ENCODE measurements around the gene KCNK3. TPM values are rescaled to one million over a fixed set of nuclear protein-coding genes. Genes with fewer than 3 reads are reported as not detected.

Gene KCNK3
- total RNA-seq, 1 experiment from 2014 or later, result 0.09 TPM

DNA sequence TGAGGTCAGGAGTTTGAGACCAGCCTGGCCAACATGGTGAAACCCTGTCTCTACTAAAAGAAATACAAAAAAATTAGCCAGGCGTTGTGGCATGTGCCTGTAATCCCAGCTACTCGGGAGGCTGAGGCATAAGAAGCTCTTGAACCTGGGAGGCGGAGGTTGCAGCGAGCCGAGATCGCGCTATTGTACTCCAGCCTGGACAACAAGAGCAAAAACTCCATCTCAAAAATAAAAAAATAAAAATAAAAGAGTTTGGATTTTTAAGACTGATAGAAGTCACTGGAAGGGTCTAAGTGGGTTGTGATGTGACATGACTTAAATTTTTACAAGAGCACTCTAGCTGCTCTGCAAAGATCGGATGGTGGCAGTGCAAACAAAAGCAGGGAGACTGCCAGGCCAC lies 15.9 kb downstream of the KCNK3 start:
- Mint-ChIP-seq H3K36me3 (ENCODE audit: insufficient read depth in 1 of 3, low read depth in 3 of 3) (no peaks in the 10 kb centered on the region), H3K4me1 (peaks cover 4 to 26% of the 10 kb centered on the region in 2 experiments), H3K27me3 (ENCODE audit: low read depth) (peaks cover 20% of the 10 kb centered on the region), H3K9me3 (no peaks in the 10 kb centered on the region), H3K27ac (no peak overlapping the region), H3K4me3 (no peak overlapping the region)
- Histone ChIP-seq H3K79me1 (ENCODE audit: insufficient read depth, low read depth, low read length, poor library complexity, severe bottlenecking) (no peaks in the 10 kb centered on the region), H2BK12ac (ENCODE audit: insufficient read length, low read depth, low read length) (no peak overlapping the region), H3K4me1 (ENCODE audit: insufficient read depth, low read length) (no peaks in the 10 kb centered on the region), H3K56ac (ENCODE audit: insufficient read length, low read depth, low read length) (no peak overlapping the region), H3K14ac (ENCODE audit: insufficient read depth, low read length) (no peak overlapping the region), H2BK20ac (ENCODE audit: low read depth, low read length, poor library complexity, severe bottlenecking) (no peak overlapping the region), H2AFZ (ENCODE audit: low read length) (no peak overlapping the region), H3K23me2 (ENCODE audit: insufficient read length, low read depth, low read length, poor library complexity, severe bottlenecking) (no peaks in the 10 kb centered on the region), H4K20me1 (ENCODE audit: control insufficient read depth, insufficient read depth, insufficient read length) (no peaks in the 10 kb centered on the region), H2BK15ac (ENCODE audit: low read depth, low read length) (no peak overlapping the region), H4K8ac (replicated peaks; ENCODE audit: insufficient read length, low read depth, low read length) (no peak overlapping the region), H4K91ac (ENCODE audit: insufficient read length, low read depth, low read length) (no peak overlapping the region), H2BK5ac (ENCODE audit: insufficient read length, low read length) (no peak overlapping the region), H3K79me2 (ENCODE audit: insufficient read depth, low read length) (no peaks in the 10 kb centered on the region), H3K27me3 (ENCODE audit: insufficient read depth, low read length) (no peaks in the 10 kb centered on the region), H3K9me3 (ENCODE audit: control insufficient read depth, low read depth, low read length) (no peaks in the 10 kb centered on the region), H3K27ac (ENCODE audit: insufficient read length, low read depth, low read length) (no peak overlapping the region), H3K23ac (ENCODE audit: insufficient read length, low read depth, low read length) (no peak overlapping the region), H3K18ac (ENCODE audit: insufficient read length, low read depth, low read length) (no peak overlapping the region), H3K4ac (ENCODE audit: low read depth, low read length) (no peak overlapping the region), H2AK5ac (ENCODE audit: insufficient read length, low read length) (no peak overlapping the region), H2BK120ac (ENCODE audit: low read depth, low read length, poor library complexity, severe bottlenecking) (no peak overlapping the region), H3K4me2 (ENCODE audit: insufficient read depth, insufficient read length, low read length) (no peak overlapping the region), H3K9ac (ENCODE audit: extremely low read depth, insufficient read length, low read length) (no peak overlapping the region), H4K5ac (ENCODE audit: insufficient read length, low read depth, low read length) (no peak overlapping the region), H3T11ph (ENCODE audit: low read length) (no peak overlapping the region)
- WGBS (ENCODE audit: extremely low coverage, insufficient read length, low lambda C conversion rate), result no CpG with 5 or more reads among the region's 8 CpGs
- DNase-seq, result no peak
- TF ChIP-seq, protein P1, sequence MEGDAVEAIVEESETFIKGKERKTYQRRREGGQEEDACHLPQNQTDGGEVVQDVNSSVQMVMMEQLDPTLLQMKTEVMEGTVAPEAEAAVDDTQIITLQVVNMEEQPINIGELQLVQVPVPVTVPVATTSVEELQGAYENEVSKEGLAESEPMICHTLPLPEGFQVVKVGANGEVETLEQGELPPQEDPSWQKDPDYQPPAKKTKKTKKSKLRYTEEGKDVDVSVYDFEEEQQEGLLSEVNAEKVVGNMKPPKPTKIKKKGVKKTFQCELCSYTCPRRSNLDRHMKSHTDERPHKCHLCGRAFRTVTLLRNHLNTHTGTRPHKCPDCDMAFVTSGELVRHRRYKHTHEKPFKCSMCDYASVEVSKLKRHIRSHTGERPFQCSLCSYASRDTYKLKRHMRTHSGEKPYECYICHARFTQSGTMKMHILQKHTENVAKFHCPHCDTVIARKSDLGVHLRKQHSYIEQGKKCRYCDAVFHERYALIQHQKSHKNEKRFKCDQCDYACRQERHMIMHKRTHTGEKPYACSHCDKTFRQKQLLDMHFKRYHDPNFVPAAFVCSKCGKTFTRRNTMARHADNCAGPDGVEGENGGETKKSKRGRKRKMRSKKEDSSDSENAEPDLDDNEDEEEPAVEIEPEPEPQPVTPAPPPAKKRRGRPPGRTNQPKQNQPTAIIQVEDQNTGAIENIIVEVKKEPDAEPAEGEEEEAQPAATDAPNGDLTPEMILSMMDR (conservative IDR thresholded peaks at IDR 0.05), result no peak

Data from H9 (cell line).